ENCODE data around the gene SOD1. TPM values are rescaled to one million over a fixed set of nuclear protein-coding genes. Genes with fewer than 3 reads are reported as not detected.
"Not testable (repeated sequence)": the region's sequence is repeated elsewhere in the genome, so short reads cannot be mapped to it uniquely, and the experiment has no call there.

SOD1 gene
- total RNA-seq, 4 donors from 2014 or later: 160 to 389 (median 286) TPM

DNA sequence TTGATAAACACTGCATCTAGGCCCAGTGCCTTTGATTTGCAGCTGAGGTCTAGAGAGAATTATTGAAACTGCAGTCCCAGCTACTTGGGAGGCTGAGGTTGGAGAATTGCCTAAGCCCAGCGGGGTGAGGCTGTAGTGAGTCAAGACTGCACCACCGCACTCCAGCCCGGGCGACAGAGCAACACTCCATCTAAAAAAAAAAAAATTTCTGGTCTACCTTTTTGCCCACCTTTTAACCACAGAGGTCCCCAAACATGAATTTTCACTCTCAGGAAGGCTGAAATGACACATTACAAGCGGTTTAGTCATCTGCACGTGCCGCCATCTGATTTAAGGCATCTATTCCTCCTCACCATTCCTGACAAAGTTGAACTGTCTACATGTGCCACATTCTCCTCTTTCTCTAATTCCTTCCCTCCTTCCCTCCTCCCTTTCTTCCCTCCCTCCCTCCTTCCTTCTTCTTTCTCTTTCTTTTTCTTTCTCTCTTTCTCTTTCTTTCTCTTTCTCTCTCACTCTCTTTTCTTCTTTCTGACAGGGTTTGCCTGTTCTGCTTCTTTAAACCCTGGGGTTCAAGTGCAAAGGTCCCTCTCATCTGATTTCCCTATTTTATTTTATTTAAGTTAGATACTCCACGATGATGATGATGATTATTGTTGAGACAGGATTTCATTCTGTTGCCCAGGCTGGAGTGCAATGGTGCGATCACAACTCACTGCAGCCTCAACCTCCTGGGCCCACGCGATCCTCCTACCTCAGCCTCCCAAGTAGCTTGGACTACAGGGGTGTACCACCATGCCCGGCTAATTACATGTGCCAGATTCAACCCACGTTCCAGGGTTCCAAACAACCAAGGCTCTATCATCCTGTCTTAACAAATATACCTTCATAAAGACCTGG lies 3.0 kb upstream of the SOD1 start:
- DNase-seq (ENCODE audit: low spot score) (no peak), ATAC-seq (ENCODE audit: low FRiP score) (no peak)
- TF ChIP-seq, protein P1, sequence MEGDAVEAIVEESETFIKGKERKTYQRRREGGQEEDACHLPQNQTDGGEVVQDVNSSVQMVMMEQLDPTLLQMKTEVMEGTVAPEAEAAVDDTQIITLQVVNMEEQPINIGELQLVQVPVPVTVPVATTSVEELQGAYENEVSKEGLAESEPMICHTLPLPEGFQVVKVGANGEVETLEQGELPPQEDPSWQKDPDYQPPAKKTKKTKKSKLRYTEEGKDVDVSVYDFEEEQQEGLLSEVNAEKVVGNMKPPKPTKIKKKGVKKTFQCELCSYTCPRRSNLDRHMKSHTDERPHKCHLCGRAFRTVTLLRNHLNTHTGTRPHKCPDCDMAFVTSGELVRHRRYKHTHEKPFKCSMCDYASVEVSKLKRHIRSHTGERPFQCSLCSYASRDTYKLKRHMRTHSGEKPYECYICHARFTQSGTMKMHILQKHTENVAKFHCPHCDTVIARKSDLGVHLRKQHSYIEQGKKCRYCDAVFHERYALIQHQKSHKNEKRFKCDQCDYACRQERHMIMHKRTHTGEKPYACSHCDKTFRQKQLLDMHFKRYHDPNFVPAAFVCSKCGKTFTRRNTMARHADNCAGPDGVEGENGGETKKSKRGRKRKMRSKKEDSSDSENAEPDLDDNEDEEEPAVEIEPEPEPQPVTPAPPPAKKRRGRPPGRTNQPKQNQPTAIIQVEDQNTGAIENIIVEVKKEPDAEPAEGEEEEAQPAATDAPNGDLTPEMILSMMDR (IDR thresholded peaks at IDR 0.05): no peak

DNA sequence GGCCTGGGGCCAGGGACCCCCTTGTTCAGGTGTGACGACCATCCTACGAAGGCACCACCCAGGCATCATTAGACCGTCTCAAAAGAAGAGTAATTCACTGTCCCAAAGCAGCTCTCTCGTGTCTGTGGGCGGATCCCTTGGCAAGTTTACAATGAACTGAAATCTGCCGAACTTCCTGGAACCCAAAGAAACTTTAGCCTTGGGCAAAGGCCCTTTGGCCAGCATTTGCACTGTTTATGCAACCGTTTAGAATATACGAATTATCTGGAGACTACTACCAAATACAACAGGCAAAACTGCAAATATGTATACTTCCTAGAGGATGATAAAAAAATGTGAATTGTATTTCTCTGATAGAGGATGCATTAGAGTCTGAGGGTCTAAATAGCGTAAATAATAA lies 1.4 kb upstream of the SOD1 start:
- TF ChIP-seq, protein P1 (IDR thresholded peaks at IDR 0.05): no peak
- DNase-seq (ENCODE audit: low spot score): no peak
- ATAC-seq (ENCODE audit: low FRiP score): no peak

DNA sequence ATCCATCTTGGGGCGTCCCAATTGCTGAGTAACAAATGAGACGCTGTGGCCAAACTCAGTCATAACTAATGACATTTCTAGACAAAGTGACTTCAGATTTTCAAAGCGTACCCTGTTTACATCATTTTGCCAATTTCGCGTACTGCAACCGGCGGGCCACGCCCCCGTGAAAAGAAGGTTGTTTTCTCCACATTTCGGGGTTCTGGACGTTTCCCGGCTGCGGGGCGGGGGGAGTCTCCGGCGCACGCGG lies 282 bp upstream of the SOD1 start:
- DNase-seq (ENCODE audit: low spot score) (no peak), ATAC-seq (ENCODE audit: low FRiP score) (peak; percentile 26)
- TF ChIP-seq, protein P1 (IDR thresholded peaks at IDR 0.05): no peak

DNA sequence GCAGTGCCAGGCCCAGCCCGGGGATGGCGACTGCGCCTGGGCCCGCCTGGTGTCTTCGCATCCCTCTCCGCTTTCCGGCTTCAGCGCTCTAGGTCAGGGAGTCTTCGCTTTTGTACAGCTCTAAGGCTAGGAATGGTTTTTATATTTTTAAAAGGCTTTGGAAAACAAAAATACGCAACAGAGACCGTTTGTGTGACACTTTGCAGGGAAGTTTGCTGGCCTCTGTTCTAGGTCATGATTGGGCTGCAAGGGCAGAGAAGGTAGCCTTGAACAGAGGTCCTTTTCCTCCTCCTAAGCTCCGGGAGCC lies 719 bp downstream of the SOD1 start:
- no peak for DNase-seq (ENCODE audit: low spot score)
- TF ChIP-seq, protein P1 (IDR thresholded peaks at IDR 0.05): no peak
- ATAC-seq (ENCODE audit: low FRiP score): no peak

DNA sequence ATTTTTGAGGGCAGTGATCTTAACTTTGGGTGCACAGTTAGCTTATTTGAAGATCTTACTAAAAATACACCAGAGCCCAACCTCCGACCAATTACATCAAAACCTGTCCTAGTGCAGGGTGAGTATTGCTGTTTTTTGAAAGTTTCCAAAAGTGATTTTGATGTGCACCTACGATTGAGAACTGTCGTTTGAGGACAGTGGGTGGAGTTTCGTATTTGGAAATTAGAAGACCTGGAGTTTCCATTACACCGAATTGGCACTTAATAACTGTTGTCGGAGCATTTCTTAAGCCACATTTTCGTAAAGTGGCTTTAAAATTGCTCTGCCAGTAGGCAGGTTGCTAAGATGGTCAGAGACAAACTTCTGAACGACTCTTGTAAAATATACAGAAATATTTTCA lies 1.1 kb downstream of the SOD1 start:
- ATAC-seq (ENCODE audit: low FRiP score) (no peak), DNase-seq (ENCODE audit: low spot score) (no peak)
- TF ChIP-seq, protein P1 (IDR thresholded peaks at IDR 0.05): no peak

DNA sequence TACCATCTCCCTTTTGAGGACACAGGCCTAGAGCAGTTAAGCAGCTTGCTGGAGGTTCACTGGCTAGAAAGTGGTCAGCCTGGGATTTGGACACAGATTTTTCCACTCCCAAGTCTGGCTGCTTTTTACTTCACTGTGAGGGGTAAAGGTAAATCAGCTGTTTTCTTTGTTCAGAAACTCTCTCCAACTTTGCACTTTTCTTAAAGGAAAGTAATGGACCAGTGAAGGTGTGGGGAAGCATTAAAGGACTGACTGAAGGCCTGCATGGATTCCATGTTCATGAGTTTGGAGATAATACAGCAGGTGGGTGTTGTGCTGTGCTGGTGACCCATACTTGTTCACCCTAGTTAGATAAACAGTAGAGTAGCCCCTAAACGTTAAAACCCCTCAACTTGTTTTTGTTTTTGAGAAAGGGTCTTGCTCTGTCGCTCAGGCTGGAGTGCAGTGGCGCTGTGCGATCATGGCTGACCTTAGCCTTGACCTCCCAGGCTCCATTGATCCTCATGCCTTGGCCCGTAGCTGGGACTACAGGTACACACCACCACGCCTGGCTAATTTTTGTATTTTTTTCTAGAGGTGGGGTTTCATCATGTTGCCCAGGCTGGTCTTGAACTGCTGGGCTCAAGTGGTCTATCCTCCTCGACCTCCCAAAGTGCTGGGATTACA lies 4.2 kb downstream of the SOD1 start:
- TF ChIP-seq, protein P1 (IDR thresholded peaks at IDR 0.05): no peak
- DNase-seq (ENCODE audit: low spot score) (no peak), ATAC-seq (ENCODE audit: low FRiP score) (no peak)

DNA sequence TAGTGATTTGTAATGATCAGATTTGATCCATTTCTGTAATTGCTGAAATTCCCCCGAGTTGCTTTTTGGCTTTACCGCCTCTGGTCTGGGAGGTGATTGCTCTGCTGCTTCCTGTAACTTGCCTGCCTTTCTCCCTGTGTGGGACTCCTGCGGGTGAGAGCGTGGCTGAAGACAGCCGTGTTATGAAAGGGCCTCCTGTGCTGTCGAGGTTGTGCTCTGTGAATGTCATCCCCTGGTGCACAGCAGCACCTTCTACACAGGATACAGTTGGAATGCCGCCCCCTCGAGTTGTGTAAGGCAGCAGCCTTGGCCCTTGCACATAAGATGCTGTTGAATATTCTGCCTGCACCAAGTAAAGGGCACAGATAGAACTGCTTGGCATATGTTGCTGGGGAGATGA lies 5.9 kb downstream of the SOD1 start:
- no peak for ATAC-seq (ENCODE audit: low FRiP score)

DNA sequence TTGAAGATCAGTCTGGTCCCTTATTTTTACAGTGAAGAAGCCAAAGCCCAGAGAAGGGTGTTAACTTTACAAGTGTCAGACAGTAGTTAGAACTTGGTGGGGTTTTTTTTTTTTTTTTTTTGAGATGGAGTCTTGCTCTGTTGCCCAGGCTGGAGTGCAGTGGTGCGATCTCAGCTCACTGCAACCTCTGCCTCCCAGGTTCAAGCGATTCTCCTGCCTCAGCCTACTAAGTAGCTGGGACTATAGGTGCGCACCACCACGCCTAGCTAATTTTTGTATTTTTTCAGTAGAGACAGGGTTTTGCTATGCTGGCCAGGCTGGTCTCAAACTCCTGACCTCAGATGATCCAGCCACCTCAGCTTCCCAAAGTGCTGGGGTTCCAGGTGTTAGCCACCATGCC lies 6.4 kb downstream of the SOD1 start:
- not testable (repeated sequence) for DNase-seq (ENCODE audit: low spot score); ATAC-seq (ENCODE audit: low FRiP score)

More for the DNA sequence above, 5.9 kb downstream of the SOD1 start:
- no peak for DNase-seq (ENCODE audit: low spot score)
- TF ChIP-seq, protein P1 (IDR thresholded peaks at IDR 0.05): no peak

Measured in omental fat pad (tissue), 4 donors.